Activated T-cell treated with anti-CD3 and anti-CD28 coated beads, Interleukin-2, amount 50 U/mL, for 48 hours (primary cell): ENCODE results near the gene CHERP.

ENCODE experiments used
- DNase-seq, 2 experiments: peaks; one replicate each; pipeline ENCODE4 v3.0.0-alpha.2; 2020

The CHERP gene

DNA sequence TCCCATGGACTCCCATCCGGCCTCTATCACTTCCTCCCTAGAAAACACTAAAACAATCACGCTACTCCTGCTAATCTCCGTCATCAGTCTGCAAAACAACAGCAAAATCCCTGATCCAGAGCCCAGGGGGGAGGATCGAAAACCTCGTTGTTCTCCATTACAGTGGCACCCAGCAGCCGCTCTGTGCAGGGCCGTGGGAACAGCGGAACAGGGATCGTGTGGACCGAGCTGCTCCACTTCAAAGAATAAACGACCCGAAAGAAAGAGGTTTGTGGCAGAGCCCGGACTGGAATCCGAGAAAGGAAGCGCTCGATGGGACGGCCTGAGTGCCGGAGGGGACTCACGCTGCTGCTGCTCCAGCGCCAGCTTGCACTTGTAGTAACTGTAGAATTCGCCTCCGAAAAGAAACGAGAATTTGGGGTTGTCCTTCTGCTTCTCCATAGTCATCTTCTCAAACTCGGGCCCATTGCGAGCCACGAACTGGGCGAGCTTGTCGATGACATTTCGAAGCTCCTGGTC, 652 bp downstream of the CHERP start:
- no peak for DNase-seq

- no peak for DNase-seq
Observed at GRCh38 chr19:16540948-16541347, 1.3 kb downstream of the CHERP start.

DNA sequence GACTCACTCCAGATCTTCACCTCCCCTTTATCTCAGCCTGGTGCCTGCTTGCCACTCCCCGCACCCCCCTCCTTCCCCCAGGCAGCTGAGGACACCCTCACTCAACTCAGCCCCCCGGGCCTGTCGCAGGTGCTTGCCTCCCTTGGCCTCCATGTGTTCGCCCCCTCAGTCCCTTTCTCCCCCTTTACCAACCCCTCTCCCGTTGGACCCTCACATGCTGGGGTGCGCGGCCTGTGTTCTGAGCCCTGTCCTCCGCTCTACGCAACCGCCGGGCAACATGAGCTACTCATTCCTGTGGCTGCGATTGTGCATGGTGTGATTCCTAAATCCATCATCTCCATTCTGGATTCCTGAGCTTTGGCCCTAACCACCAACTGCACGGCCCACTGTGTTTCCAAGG, 5.1 kb downstream of the CHERP start:
- no peak for DNase-seq

DNA sequence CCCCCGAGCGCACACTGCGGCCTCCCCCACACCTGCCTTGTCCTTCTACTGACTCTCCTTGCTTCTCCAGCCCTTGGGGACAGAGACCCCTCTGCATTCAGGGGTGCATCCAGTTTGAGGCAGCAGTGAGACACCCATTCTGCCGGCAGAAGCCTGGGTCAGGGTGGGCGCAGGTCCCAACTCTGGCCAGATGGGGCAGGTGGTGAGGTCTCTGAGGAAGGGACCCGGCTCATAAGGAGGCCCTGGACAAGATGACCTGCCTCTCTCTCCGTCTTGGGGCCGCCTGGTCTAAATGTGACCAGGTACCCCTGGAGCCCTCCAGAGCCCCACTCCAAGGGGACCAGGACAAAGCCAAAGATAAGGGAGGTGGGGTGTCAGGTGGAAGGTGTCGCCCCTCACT, 6.1 kb downstream of the CHERP start:
- DNase-seq: no peak

DNA sequence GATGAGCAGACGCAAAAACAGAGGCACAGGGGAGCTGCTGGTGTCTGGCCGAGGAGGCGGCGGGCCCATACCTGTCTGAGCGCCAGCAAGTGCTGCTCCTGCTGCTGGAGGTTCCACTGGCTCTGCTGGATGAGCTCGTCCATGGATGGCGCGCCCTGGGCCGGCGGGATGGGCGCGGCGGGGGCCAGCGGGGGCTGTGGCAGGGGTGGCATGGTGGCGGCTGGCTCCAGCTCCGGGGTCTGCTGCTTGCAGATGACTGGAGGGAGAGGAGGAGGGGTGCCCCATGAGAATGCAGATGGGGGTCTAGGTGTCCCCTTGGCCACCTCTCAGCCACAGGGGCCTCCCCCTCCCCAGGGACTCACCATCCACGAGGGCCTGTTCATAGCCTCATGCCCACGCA, 6.9 kb downstream of the CHERP start:
- no peak for DNase-seq

DNA sequence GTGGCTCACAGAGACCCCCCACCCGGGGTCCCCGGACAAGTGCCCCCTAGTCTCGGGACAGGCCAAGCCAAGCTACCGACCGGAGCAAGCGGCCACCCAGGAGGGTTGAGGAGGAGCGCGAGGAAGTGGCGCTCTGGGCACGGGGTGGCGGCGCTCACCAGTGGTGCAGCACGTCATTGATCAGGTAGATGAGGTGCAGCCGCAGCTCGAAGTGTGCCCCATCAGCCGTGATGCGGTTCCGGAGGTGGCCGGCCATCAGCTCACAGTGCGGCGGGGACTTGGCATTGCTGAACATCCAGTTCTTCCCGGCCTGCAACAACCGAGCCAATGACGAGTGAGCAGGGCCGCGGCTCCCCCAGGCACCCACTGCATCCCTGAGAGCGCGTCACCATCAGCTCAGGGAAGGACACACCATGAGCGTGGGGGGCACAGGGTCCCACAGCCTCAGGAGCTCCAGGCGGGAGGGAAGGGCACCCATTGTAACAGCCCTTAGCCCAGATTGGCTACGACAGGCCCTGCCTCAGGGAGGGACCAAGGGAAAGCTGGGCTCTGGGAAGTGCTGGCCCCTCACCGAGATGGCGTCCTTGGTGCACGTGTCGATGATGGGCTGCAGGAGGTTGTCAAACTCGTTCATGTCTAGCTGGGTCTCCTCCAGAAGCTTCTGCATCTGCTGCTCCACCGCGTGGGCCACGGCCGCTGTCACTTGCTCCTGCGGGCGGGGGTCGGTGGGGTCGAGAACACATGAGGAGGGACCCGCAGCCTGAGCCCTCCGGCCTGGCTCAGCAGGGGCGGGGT, 9.6 kb downstream of the CHERP start:
- no peak for DNase-seq

GRCh38 chr19:16531380-16531669, 10.9 kb downstream of the CHERP start:
- DNase-seq: no peak

DNA sequence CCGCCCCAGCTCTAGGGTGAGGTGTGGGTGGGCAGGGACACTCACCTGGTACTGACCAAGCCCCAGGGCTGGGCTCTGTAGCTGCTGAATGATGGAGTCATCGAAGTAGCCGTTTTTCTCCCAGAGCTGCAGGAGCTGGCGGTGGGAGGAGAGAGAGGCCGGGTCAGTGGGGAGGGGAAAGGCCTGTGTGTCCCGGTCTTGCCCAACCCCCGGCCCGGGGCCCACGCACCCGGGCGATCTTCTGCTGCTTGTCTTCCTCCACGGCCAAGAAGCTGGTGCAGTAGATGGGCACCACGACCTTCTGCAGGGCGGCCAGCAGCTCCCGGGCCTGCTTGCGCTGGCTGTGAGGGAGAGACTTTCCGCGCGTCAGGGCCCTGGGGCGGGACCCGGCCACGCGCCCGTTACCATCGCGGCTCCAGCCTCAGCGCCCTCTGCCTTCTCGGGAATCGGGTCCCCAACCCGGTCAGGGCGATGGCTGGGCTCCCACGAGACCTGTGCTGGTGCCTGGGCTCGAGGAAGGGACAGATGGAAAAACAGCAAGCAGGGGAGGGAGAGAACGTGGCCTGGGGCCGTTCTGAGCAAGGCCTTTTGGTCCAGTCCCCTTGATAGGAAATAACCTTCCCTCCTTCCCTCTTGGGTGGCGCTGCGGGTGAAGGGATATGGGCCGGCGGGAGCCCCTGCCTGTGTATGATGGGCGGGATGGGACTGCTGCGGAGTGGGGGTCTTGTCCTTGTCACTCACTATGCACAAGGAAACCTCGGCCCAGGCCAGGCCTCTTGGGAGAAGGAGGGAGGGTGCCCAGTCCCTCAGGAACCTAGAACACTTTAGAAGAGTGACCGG, 11.5 kb downstream of the CHERP start:
- no peak for DNase-seq

DNA sequence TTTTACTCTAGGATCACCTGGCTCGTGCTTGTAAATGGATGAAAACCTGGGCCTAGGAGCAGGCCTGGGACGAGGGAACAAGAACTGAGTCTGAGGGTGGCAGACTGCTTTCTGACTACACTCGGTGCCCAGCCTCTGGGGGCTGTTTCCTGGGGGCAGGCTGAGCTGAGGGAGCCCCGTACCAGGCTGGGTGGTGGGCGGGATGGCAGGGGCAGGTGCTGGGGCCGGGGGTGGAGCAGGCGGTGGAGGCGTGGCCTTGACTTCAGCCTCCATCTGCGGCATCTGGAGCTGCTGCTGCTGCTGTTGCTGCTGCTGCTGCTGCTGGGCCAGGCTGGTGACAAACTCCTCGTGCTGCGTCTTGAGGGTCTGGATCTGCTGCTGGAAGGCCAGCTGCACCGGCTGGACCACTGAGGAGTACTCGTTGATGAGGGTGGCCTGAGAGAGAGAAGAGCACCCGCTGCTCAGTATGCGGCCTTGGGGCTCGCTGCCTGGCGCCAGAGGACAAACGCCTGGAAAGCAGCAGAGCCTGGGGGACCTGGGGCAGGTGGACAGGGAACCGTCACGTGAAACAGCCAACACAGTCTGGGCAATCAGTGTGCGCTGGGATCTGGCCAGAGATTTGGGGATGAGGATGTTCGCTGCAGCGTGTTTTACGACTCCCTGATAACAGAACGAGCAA, 12.6 kb downstream of the CHERP start:
- no peak for DNase-seq

DNA sequence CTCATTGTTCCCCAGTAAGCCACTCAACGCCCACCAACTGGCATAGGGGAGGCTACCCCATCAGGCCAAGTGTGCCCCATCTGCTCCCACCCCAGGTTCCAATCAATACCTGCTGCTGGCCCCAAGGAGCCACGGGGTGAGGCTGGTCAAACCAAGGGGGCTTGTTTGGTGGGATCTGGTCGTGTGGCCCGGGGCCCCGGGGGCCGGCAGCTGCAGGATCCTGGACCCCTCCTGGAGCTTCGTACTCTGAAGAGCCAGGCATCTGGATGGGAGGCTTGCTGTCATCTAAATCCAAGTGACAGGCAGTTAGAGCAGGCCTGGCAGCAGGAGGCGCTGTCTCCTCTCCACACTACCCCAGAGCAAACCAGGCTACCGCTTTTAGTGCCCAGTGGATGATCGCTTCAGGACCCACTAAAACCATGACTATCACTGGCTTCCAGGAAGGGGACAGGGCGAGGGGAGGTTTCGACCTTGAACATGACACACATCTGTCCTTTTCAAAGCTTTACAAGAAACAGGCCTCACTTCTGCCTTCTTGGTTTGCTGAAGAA, 14.2 kb downstream of the CHERP start:
- peak; percentile 56 to 66 for DNase-seq

- no peak for DNase-seq
Observed at GRCh38 chr19:16527334-16527935, 14.8 kb downstream of the CHERP start.

DNA sequence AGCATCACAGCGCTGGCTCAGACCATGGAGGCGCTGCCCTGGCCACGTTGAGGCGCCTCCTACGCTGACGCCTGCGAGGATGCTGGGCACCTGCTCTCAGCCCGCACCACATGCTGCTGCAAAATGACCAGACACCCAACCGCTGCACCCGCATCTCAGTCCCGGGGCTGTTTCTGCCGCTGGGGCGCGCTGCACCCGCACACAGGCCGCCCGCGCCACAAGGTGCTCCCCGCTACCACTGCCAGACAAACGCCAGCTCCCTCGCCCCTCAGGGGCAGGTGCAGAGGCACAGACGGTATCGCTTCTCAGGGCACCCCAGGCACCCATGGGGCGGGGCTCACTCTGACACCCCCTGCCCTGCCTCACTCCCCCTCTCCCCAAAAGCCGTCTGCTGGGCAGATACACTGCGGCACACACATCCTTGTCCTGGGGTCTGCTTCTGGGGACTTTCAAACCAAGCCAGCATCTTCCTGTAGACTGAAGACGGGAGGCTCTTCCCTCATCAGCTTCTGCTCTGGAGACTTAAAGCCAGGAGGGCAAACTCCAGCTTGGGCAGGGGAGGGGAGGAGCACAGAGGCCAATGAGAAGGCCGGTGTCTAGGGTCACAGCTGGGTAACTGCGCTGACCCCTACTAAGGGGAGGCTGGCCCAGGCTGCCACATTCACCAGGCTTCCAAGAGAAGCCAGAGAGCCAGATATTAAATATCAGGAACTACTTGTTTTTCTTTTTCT, 16.3 kb downstream of the CHERP start:
- no peak for DNase-seq

GRCh38 chr19:16524991-16525734, 17.1 kb downstream of the CHERP start:
- no peak for DNase-seq

GRCh38 chr19:16522559-16523377, 19.5 kb downstream of the CHERP start:
- no peak for DNase-seq

- DNase-seq: no peak
Observed at GRCh38 chr19:16521715-16522289, 20.4 kb downstream of the CHERP start.

GRCh38 chr19:16520986-16521624, 21.1 kb downstream of the CHERP start:
- no peak for DNase-seq

DNA sequence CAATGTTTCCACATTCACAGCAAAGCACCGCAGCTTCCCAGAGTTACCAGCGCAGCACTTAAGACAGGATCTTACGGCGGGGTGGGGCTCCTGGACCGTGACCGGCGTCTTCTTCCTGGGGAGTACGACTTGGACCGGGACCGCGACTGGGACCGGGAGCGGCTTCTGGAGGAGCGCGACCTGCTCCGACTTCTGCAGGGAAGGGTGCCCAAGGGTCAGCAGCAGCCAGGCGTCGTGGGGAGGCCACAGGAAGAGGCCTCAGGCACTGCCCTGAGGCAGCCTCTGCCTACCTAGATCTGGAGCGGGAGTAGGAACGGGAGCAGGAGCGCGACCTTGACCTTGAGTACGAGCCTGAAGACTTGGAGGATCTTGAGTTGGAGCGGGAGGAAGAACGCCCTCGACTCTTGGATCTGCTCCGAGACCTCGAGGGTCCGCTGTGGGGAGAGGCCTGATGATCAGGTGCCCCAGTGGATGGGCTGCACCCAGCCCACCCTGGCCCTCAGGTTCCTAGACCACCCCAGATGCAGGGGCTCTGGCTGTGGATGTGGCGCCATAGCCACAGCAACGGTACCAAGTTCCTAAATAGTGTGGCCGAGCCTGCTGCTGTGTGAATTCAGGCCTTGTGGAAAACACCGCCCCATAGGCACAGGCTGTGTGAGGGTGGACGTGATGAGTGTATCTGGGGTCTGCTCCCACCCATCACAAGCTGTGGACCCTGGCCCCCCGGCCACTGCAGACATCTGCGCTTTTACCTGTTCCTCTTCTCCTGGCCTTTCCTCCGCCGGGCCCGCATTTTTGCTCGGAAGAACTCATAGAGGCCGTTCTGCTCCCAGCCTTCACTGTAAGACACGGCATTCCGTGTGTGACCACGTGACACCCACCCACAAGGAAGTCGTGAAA, 21.9 kb downstream of the CHERP start:
- DNase-seq: no peak

- DNase-seq: no peak
Observed at GRCh38 chr19:16519230-16519687, 23.0 kb downstream of the CHERP start.
